Measurements from ENCODE around the gene MEGF6. TPM values are rescaled to one million over a fixed set of nuclear protein-coding genes. Genes with fewer than 3 reads are reported as not detected.

Gene MEGF6
- total and polyA plus RNA-seq, 2 donors (not counting 3 experiments of a cell fraction or from before 2014, with no cell fraction given) = 22.5 to 63.7 TPM

- Histone ChIP-seq H3K4me2 (ENCODE audit: insufficient read depth, low read length) (no peak overlapping the region), H3K4me3 (replicated peaks in 1 of 3; ENCODE audit: insufficient read depth in 1 of 3, low read depth in 1 of 3, low read length in 3 of 3) (no peak overlapping the region), H2AFZ (ENCODE audit: low read depth, low read length) (no peak overlapping the region), H3K27ac (ENCODE audit: insufficient read depth, low read depth, low read length) (no peak overlapping the region), H3K9me1 (replicated peaks; ENCODE audit: control insufficient read depth, extremely low read depth, insufficient read depth, low read length) (no peaks in the 10 kb centered on the region), H3K9ac (replicated peaks; ENCODE audit: extremely low read depth, insufficient read depth, low read length) (no peak overlapping the region), H3K79me2 (ENCODE audit: control insufficient read depth, insufficient read depth, low read length) (no peaks in the 10 kb centered on the region), H3K9me3 (replicated peaks; ENCODE audit: control insufficient read depth, insufficient read depth, low read length) (no peaks in the 10 kb centered on the region), H4K20me1 (replicated peaks; ENCODE audit: control insufficient read depth, extremely low read depth, insufficient read depth, low read length) (no peaks in the 10 kb centered on the region), H3K36me3 (ENCODE audit: control insufficient read depth in 2 of 2, extremely low read depth in 1 of 2, insufficient read depth in 2 of 2, low read length in 2 of 2) (no peaks in the 10 kb centered on the region), H3K4me1 (ENCODE audit: control insufficient read depth, extremely low read depth, insufficient read depth, low read length) (peaks cover 17% of the 10 kb centered on the region), H3K27me3 (ENCODE audit: control insufficient read depth in 2 of 2, insufficient read depth in 2 of 2, low read length in 2 of 2) (no peaks in the 10 kb centered on the region)
- dilution Hi-C loops (cut with MboI; ENCODE audit: extremely low pct_ligation_motif_present, low sequenced_read_pairs) = no loop called here
- no peak for DNase-seq (ENCODE audit: low read depth, low spot score)
- FAIRE-seq = no peak
- intact Hi-C loops (cut with micrococcal nuclease) = no loop called here
- CTCF ChIA-PET = interaction anchor here (1.3 to 3.0 kb wide), 2 partner anchors 53 to 75 kb away, joined by 3 to 12 read pairs; no protein-coding TSS in a partner anchor
- no TSS peak for BruUV-seq (replicated peaks)
- POLR2A ChIA-PET = no interaction called here
- no peak for TF ChIP-seq MAX (IDR thresholded peaks at IDR 0.05; ENCODE audit: insufficient read depth, insufficient read length)
- no peak for TF ChIP-seq MYC (IDR thresholded peaks at IDR 0.05; ENCODE audit: low read depth, low read length)
- no peak for TF ChIP-seq FOS (IDR thresholded peaks at IDR 0.05; ENCODE audit: borderline replicate concordance, insufficient read depth, low read length)
- no peak for TF ChIP-seq POLR2AphosphoS5 (IDR thresholded peaks at IDR 0.05; ENCODE audit: insufficient read depth, low read depth, low read length)
- TF ChIP-seq POLR2A (IDR thresholded peaks at IDR 0.05; ENCODE audit: low read depth, low read length) = no peak
- TF ChIP-seq JUN (IDR thresholded peaks at IDR 0.05; ENCODE audit: borderline replicate concordance, insufficient read depth, insufficient read length, low read depth) = no peak
Measured at GRCh38 chr1:3544040-3544977, 67.0 kb downstream of the MEGF6 start.

Data from endothelial cell of umbilical vein (primary cell).